ENCODE data around the gene SRBD1.

The SRBD1 gene

GRCh38 chr2:45343251-45344017 is 267.6 kb downstream of the SRBD1 start:
- no peak for DNase-seq (ENCODE audit: low read depth)
- H3K4me3 ChIP-seq (ENCODE audit: low read depth, low read length), result no peak overlapping the region
- TF ChIP-seq CTCF (IDR thresholded peaks at IDR 0.05; ENCODE audit: low read depth, low read length, missing control alignments), result no peak

GRCh38 chr2:45340318-45340717 is 270.7 kb downstream of the SRBD1 start:
- DNase-seq (ENCODE audit: low read depth), result no peak
- H3K4me3 ChIP-seq (ENCODE audit: low read depth, low read length), result no peak overlapping the region
- no peak for TF ChIP-seq CTCF (IDR thresholded peaks at IDR 0.05; ENCODE audit: low read depth, low read length, missing control alignments)

GRCh38 chr2:45339253-45339652 is 271.8 kb downstream of the SRBD1 start:
- DNase-seq (ENCODE audit: low read depth), result no peak
- TF ChIP-seq CTCF (IDR thresholded peaks at IDR 0.05; ENCODE audit: low read depth, low read length, missing control alignments), result no peak
- no peak overlapping the region for H3K4me3 ChIP-seq (ENCODE audit: low read depth, low read length)

Data from GM12864 (cell line).